ENCODE data around the gene CPSF7.
"Not testable (repeated sequence)": the region's sequence is repeated elsewhere in the genome, so short reads cannot be mapped to it uniquely, and the experiment has no call there.

CPSF7 gene, protein sequence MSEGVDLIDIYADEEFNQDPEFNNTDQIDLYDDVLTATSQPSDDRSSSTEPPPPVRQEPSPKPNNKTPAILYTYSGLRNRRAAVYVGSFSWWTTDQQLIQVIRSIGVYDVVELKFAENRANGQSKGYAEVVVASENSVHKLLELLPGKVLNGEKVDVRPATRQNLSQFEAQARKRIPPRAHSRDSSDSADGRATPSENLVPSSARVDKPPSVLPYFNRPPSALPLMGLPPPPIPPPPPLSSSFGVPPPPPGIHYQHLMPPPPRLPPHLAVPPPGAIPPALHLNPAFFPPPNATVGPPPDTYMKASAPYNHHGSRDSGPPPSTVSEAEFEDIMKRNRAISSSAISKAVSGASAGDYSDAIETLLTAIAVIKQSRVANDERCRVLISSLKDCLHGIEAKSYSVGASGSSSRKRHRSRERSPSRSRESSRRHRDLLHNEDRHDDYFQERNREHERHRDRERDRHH

DNA sequence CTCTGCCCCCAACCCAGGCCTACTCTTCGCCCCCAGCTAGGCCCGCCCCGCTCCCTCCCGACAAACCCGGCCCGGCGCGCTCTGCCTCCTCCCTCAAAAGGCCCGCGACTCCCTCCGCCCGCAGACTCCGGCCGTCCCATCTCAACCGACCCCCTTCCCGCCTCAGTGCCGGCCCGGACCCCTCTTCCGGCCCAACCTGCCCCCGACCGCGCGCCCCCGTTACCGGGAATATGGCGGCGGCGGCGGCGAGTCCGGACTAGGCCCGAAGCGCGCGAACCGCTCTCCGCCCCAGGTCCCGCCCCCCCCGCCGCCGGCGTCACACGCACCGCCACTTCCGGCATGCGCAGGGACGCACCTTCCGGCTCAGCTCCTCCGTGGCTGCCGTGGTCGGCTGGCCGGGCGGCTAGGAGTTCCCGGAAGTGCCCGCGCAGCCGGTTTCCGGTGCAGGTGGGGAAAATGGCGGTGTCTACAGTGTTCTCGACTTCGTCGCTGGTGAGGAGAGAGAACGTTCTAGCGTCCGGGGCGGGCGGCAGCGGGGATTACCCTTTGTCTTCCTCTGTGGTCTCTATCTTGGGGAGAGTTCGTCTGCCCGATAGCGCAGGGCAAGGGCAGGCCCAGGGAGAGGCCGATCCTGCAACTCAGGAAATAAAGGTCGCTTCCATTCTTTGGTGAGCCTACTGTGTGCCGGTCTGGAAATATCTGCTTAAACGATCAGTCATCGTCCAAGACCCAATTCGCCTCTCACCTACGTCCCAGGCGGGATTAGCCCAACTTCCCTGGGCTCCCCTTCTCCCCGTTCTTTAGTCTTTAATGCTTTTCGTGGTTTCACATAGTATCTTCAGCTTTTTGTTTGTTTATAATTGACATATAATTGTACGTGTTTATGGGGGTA is at the start of gene CPSF7, which contains the start of gene SDHAF2:
CPSF7 (minus strand) TSS at position 285 of the 892 bp plus-strand sequence. CDS start 740 bp downstream, outside the sequence.
SDHAF2 (plus strand) TSS at position 434 of the 892 bp plus-strand sequence; CDS start at position 457, 23 bp downstream.
- peak; percentile 96 for DNase-seq (ENCODE audit: low spot score)

DNA sequence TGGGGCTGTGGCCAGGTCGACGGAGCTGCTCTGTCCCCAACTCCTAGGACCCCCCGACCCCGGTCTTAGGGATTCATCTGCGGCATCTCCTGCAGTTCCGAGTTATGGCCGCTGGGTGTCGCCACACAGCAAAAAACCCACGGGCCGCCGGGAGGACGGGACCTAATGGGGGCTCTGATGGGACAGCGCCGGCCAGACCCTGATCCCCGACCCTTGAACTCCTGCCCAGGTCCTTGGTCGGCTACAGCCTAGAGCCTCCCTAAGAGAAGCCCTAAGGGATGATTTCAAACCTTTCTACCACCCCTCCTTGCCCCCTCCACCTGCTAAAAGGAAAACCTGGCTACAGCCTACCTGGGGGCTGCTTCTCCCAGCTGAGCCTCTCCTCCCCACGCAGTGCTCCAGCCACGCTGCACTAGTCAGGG is 48.0 kb upstream of the CPSF7 start:
- DNase-seq (ENCODE audit: low spot score), result peak; percentile 35

DNA sequence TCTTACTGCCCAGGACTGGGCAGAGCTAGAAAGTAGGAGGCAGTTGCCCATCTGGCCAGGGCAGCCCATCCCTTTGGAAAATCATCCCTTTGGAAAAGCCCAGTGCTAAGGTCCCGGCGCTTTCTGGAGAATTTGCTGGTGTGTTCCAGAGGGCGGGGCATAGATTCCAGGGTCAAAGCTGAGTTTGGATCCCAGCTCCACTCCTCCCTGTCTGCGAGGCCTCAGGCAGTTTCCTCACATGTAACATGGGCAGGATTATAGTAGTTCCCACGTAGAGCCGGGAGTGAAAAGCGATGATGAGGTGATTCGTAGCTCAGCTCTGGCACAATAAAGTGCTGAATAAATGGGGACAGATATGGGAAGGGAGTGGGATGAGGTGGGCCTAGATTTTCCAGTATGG is 47.4 kb upstream of the CPSF7 start:
- DNase-seq (ENCODE audit: low spot score), result no peak

DNA sequence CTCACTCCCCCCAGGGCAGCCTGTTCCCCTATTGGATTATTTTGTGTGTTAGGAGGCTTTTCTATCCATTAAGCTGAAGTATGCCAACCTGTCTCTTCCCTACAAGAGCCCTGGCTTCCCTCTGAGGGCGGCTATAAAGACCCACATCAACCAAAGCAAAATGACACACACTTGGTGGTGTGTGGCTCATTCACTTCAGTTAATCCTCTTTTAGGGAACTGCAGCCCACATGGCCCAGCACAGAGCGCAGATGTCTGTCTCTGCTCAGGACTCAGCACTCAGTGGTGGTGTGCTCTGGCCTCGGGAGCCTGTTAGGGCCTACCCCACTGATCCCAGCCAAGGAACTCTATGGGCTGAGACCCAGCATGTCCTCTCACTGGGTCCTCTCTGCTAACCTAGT is 46.6 kb upstream of the CPSF7 start:
- DNase-seq (ENCODE audit: low spot score), result no peak

DNA sequence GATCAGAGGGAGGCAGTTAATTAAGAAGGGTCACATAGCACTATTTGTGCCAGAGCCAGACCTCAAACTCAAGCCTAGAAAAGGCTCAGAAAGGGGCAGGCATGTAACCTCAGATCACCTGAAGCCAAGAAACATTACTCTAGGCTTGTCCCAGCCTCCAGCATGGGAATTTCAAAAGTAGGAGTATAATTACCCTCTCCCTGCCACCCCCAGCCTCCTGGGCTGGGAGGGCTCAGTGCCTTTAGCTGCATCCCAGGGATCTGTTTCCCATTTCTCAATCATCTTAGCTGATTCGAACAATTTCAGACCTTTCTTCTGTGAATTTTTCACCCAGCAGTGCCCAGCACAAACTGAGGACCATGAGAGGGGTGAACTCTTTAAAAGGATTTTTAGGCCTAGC is 45.7 kb upstream of the CPSF7 start:
- no peak for DNase-seq (ENCODE audit: low spot score)

DNA sequence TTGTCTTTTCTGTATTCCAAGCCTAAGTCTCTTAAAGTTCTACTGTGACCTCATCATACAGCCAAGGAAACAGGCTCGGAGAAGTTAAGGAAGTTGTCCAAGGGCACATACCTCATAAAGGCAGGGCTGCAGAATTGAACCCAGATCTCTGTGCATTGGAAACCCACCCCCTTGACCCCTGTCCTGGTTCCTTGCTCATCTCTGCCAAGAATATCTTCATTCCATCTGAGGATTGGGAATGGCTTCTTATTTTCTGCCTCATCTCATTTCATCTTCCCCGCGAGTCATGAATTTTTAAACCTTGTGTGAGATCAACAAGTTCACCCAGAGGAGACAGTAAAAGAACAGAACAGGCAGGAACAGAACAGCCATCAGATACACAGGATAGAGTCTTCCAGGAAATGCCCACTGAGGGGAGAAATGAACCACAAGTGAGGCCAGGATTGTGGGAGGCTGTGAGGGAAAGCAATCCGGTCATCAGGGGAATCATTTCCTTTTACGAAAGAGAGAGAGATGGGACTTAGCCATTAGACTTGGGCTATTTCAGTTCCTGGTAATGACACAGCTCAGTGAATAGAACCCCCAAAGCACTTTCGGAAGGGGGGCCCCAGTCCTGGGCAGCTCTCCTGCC is 44.4 kb upstream of the CPSF7 start:
- DNase-seq (ENCODE audit: low spot score), result no peak

DNA sequence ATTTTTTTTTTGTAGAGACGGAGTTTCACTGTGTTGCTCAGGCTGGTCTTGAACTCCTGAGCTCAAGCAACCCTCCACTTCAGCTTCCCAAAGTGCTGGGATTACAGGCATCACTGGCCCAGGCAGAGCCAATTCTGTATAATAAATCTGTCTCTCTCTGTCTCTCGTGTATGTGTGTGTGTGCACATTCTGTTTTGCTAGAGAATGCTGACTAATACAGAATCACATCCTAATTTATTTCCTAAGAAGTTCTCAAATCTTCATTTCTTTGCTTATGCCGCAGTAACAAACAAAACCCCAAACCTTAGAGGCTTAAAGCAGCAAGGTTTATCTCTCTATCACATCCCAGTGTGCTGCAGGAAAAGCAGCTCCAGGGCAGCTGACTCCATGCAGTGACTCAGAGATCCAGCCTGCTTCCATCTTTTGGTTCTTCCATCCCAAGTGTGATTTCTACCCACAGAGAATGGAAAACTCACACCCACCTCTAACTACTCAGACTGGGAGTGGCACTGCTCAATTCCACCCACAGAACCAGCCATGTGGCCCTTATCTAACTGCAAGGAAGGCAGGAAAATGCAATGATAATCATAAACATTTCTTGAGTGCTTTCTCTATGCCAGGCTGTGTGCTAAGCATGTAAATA is 43.7 kb upstream of the CPSF7 start:
- DNase-seq (ENCODE audit: low spot score), result no peak

DNA sequence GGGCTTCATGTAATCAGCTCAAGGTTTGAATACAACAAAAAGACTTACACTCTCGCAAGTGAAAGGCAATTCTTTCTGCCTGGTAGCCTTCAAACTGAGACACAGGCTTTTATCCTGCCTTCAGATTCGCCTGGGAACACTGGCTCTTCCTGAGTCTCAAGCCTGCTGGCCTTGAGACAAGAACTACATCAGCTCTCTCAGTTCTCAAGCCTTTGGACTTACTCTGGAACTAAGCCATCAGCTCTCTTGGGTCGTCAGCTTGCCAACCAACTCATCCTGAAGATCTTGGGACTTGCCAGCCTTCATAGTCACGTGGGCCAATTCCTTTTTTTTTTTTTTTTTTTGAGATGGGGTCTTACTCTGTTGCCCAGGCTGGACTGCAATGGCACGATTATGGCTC is 43.1 kb upstream of the CPSF7 start:
- peak; percentile 74 for DNase-seq (ENCODE audit: low spot score)

DNA sequence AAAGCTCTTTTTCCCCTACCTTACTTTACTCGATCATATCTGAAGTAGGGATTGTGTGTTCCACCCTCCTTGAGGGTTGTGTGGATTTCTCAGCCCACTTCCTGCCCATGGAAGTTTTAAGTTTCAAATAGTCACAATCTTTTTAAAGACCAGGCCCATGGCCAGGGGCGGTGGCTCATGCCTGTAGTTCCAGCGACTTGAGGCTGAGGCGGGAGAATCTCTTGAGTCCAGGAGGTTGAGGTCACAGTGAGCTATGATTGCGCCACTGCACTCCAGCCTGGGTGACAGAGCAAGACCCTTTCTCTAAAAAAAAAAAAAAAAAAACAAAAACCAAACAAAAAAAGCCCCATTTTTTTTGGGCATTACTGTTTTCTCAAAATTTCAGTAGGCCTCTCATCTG is 42.5 kb upstream of the CPSF7 start:
- no peak for DNase-seq (ENCODE audit: low spot score)

DNA sequence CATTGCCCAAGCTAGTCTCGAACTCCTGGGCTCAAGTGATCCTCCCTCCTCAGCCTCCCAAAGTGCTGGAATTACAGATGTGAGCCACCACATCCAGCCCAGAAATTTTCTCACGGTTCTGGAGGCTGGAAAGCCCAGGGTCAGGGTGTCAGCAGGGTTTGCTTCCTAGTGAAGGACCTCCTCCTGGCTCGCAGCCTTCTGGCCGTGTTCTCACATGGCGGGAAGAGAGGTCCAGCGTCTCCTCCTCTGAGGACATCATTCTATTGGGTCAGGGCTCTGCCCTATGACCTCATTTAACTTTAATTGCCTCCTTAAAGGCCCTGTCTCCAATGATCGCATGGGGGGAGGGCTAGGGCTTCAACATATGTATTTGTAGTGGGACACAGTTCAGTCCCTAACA is 38.2 kb upstream of the CPSF7 start:
- no peak for DNase-seq (ENCODE audit: low spot score)

DNA sequence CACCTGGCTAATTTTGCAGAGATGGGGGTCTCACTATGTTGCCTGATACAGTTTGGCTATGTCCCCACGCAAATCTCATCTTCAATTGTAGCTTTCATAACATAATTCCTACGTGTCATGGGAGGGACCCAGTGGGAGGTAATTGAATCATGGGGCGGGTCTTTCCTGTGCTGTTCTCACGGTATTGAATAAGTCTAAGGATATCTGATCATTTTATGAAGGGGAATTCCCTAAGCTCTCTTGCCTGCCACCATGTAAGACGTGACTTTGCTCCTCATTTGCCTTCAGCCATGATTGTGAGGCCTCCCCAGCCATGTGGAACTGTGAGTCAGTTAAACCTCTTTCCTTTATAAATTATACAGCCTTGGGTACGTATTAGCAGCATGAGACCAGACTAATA is 37.8 kb upstream of the CPSF7 start:
- DNase-seq (ENCODE audit: low spot score), result not testable (repeated sequence)

DNA sequence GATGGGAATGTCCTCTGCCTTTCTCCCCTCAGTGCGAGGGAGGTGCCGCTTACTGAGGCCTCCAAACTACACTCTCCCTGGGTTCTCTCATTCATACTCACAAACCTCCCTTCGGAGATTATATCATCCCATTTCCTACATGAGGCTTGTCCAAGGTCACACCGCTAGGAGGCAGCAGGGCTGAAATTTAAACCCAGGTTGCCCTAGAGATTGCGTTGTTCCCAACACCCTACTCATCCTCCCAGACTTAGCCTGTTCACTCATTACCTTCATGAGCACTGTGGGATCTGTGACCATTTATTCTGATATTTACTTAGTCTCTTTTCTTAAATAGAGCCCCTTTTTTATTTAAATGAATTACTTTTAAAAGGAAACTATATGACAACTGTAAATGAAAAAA is 31.2 kb upstream of the CPSF7 start:
- no peak for DNase-seq (ENCODE audit: low spot score)

DNA sequence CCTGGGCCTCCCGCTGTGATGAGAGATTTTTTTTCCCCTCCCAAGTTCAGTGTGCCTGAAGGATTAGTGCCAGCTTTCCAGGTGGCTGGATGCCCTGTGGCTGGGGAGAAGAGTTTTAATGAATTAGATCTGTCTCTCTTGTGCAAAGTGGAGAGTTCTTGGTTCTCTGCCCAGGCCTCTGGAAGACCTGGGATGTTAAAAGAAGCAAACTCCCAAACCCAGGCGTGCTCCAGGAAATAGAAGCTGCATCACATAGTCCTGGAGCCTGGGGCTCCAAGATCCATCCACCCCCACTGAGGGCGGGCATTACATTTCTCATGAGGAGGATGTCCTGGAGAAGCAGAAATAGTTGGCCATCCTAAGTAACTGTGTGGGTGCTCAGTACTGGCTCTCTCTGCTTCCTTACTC is 30.7 kb upstream of the CPSF7 start:
- DNase-seq (ENCODE audit: low spot score), result no peak

DNA sequence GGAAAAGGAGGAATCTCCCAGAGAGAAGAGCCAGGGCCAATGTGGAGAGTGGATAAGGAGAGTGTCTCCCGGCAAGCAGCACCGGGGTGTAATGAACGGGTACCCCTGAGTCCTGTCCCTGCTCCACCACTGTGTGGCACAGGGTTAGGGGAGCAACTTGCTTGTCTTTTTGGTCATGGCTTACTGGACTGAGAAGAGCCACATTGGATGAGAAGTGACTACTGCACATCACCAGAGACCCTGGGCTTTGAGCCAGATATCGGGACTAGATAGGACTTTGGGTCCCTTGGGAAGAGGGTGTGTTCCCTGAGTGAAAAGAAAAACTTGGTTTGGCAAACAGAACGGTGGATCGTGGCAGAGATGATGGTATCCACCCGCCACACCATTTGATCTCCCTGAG is 24.7 kb upstream of the CPSF7 start:
- DNase-seq (ENCODE audit: low spot score), result no peak

DNA sequence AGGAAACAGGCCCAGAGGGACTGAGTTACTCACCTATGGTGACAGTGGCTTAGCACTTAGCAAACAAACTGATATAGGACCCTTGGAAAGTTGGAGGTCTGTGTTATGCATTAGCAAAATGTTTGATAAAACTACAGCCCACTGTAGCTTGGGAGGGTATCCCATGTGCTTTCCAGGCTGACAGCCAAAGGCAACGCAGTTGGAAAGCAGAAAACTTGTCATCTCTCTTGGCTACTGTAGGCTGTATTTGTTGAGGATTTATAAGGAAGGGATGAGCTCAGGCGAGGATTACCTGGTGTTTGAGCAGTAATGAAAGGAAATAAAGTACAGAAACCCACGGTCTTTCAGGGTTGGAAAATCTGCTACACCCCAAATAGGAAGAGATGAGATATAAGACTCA is 23.9 kb upstream of the CPSF7 start:
- DNase-seq (ENCODE audit: low spot score), result no peak

DNA sequence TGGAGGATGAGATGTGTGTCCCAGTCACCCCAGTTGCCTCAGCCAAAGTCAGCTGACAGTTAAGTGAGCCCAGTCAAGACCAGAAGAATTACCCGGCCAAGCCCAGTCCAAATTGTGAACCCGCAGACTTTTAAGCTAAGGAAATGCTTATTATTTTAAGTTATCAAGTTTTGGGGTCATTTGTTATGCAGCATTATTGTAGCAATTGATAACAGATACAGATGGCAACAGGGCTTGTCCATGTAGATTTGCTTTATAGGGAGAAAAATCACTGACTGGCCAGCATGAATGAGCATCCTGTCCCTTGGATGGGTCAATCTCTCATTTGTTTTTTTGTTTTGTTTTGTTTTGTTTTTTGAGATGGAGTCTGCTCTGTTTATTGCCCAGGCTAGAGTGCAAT is 23.1 kb upstream of the CPSF7 start:
- no peak for DNase-seq (ENCODE audit: low spot score)

DNA sequence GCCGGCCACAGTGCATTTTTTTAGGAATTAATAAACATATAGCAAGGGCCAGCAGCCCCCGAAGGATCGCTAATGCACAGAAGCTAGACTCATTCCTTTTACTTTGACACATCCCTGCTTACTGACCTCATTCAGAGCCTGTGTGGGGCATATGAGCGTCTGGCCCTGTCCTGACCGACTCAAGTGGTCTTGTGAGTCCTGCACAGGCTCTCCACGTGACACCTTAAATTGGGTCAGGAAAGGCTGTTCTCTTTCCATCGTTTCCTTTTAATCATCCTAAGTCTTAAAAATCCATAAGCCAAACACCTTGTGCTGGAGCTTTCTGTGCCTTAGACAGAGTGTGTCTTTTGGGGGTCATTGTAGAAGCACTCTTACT is 18.8 kb upstream of the CPSF7 start:
- DNase-seq (ENCODE audit: low spot score), result no peak

DNA sequence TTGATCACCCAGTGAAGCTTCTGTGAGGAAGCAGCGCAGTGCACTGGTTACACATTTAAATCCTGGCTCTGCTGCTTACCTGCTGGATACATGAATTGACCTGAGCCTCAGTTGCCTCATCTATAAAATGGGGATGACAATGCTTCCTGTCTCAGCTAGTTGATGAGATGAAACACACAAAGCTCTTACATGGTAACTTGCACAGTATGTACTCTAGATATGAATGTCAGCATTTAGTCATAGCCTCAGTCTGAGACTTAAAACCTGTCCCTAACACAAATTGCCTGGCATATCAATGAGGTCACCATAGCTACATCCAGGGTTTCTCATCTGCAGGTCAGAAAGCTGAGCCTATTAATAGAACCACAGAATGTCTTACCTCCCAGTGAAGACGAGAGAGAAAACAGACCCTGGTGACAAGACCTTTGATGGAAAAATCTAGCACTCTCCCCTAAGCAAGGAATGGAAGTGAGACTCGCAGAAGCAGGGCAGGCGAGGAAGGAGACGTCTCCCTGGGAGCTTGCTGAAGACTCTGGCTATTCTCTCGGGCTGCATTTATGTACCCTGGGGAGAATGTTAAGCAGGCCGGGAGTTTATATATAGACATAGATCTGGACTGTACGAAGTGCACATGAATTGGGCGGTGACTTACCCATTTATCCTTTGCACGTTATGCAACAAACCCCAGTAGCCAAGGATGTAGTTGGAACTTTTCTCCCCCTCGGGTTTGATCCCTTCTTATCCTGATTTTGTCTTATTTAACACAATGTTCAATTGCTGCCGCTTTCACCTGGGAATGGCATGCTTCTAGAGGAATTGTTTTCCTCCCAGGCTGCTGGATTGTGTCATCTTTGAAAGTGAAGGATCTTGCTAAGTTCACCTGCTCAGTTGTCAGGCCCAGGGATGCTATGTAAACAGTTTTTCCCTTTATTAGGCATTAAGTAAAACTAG is 18.1 kb upstream of the CPSF7 start:
- DNase-seq (ENCODE audit: low spot score), result no peak

DNA sequence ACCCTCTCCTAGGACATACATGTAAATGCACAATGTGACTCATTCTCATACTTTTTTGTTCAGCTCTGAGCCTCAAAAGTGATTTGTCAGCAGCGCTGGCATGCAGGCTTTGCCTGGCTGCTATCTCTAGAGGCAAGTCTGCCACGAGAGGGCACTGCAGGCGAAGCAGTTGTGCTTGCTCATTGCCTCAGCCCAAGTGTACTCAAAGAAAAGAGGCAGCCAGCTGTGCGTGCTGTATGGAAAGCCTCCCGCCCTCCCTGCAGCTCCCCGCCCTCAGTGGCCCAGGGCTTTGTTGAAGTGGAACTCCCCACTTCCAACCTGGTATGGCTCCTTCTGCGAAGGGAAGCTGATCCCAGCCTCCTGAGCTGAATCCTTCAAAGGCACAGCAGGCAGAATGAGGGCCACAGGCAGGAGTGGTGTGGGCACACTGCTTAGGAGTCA is 16.5 kb upstream of the CPSF7 start:
- DNase-seq (ENCODE audit: low spot score), result peak; percentile 95

DNA sequence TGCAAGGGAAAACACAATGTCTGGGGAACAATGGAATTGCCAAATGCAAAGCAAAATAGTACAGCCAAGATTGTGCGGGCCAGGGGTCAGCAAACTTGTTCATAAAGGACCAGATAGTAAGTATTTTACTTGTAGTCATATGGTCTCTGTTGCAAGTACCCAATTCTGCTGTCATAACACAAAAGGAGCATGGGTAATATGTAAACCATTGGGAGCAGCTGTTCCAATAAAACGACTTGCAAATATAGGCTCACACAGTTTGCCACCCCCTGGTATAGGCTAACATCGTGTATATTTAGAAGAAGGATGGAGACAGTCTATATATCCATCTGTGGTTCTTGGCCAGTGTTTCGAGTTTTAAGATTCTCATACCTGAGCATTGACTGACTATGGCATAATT is 15.7 kb upstream of the CPSF7 start:
- DNase-seq (ENCODE audit: low spot score), result no peak

DNA sequence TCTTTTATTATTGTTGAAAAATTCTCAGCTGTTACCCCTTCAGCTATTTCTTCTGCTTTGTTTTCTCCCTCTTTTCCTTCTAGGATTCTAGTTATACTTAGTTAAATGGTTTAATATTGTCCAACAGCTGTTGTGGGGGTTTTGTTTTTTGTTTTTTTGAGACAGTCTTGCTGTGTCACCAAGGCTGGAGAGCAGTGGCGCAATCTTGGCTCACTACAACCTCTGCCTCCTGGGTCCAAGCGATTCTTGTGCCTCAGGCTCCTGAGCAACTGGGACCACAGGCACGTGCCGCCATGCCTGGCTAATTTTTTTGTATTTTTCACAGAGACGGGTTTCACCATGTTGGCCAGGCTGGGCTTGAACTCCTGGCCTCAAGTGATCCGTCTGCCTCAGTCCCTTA is 12.8 kb upstream of the CPSF7 start:
- no peak for DNase-seq (ENCODE audit: low spot score)
